Suprapubic skin (tissue), 4 donors: ENCODE measurements around the gene S100A12.

Experiments
- CTCF ChIP-seq, 2 donors: fragments of 200-600 bp in 1 of 2; fragments of 450-650 bp in 1 of 2; sonication (generic) in 1 of 2; IDR thresholded peaks; one replicate each; pipeline ENCODE4 v1.5.1; 2016 to 2019; ENCODE audit warnings: antibody characterized with exemption in 2 of 2, mild to moderate bottlenecking in 1 of 2, moderate library complexity in 1 of 2
- EP300 ChIP-seq: sonication (generic); formaldehyde crosslinking; IDR thresholded peaks from one replicate; pipeline ENCODE4 v1.6.1; 2017; ENCODE audit warnings: antibody characterized with exemption
- POLR2A ChIP-seq, 2 donors: fragments of 450-650 bp; IDR thresholded peaks; one replicate each; pipeline ENCODE4 v1.6.1; 2017; ENCODE audit warnings: antibody characterized with exemption in 2 of 2, mild to moderate bottlenecking in 2 of 2, moderate library complexity in 2 of 2
- POLR2AphosphoS5 ChIP-seq, 3 donors: sonication (generic); formaldehyde crosslinking; IDR thresholded peaks; one replicate each; pipeline ENCODE4 v1.6.1; 2017; ENCODE audit warnings: antibody characterized with exemption in 3 of 3

GRCh38 chr1:153352523-153352922, 22.9 kb downstream of the S100A12 start:
- TF ChIP-seq CTCF (IDR thresholded peaks at IDR 0.05) (peak; percentile 88 to 95), POLR2AphosphoS5 (IDR thresholded peaks at IDR 0.05) (no peak), POLR2A (IDR thresholded peaks at IDR 0.05) (no peak), EP300 (no peak)
